Omental fat pad (tissue), 4 donors: ENCODE data around the gene TMEM31. TPM values are rescaled to one million over a fixed set of nuclear protein-coding genes. Genes with fewer than 3 reads are reported as not detected.
"Not testable (repeated sequence)": the region's sequence is repeated elsewhere in the genome, so short reads cannot be mapped to it uniquely, and the experiment has no call there.

ENCODE experiments used
- ATAC-seq: fragments of 150-250 bp; one replicate; pipeline ENCODE4 v1.9.1; 2016; ENCODE audit warnings: mild to moderate bottlenecking, moderate library complexity; ENCODE audit not compliant: low FRiP score
- DNase-seq: peaks from one replicate; pipeline ENCODE4 v3.0.0-alpha.2; 2019; ENCODE audit warnings: low spot score
- total RNA-seq, 4 donors: library from RNA; depleted of rRNA; stranded (reverse); fragments of >200 nt; gene quantifications; one replicate each; pipeline ENCODE4 v1.1.0, GENCODE V29; 2016
- TF ChIP-seq, protein P1 (sequence below), 3 donors: fragments of 450-650 bp; IDR thresholded peaks; one replicate each; pipeline ENCODE4 v1.5.1; 2016 to 2017; ENCODE audit warnings: antibody characterized with exemption in 3 of 3, mild to moderate bottlenecking in 3 of 3, moderate library complexity in 2 of 3

Gene TMEM31
- total RNA-seq, 4 donors from 2014 or later, result not detected

DNA sequence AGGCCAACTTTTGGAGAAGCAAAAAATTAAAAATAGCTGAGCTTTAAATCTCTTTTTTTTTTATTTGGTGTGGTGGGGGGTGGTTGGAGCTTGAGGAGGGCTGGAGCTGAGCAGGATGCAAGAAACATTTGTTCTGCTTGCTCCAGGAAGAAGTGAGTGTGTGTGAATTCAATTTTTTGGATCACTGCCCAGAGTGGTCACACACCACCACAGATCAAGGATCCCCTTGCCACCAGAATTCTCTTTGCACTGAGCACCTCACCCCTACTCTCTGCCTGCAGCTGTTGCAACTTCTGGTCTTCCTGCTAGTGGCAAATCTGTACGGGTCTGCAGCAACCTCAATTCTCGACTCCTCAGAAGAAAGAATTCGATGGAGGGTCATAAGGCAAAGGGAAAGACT, 46.0 kb downstream of the TMEM31 start:
- ATAC-seq (no peak), DNase-seq (no peak)
- TF ChIP-seq, protein P1, sequence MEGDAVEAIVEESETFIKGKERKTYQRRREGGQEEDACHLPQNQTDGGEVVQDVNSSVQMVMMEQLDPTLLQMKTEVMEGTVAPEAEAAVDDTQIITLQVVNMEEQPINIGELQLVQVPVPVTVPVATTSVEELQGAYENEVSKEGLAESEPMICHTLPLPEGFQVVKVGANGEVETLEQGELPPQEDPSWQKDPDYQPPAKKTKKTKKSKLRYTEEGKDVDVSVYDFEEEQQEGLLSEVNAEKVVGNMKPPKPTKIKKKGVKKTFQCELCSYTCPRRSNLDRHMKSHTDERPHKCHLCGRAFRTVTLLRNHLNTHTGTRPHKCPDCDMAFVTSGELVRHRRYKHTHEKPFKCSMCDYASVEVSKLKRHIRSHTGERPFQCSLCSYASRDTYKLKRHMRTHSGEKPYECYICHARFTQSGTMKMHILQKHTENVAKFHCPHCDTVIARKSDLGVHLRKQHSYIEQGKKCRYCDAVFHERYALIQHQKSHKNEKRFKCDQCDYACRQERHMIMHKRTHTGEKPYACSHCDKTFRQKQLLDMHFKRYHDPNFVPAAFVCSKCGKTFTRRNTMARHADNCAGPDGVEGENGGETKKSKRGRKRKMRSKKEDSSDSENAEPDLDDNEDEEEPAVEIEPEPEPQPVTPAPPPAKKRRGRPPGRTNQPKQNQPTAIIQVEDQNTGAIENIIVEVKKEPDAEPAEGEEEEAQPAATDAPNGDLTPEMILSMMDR (IDR thresholded peaks at IDR 0.05), result no peak

DNA sequence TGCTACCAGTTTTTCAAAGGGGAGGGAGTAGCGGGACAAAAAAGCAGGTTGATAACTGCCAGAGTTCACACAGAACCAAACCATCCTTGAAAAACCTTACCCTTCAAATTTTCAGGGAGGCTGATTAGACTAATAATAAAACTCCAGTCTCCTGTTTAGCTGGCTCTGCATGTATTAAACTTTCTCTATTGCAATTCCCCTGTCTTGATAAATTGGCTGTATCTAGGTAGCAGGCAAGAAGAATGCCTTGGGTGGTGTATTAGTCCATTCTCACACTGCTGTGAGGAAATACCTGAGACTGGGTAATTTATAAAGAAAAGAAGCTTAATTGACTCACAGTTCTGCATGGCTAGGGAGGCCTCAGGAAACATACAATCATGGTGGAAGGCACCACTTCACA, 47.8 kb downstream of the TMEM31 start:
- DNase-seq (no peak), ATAC-seq (no peak)

DNA sequence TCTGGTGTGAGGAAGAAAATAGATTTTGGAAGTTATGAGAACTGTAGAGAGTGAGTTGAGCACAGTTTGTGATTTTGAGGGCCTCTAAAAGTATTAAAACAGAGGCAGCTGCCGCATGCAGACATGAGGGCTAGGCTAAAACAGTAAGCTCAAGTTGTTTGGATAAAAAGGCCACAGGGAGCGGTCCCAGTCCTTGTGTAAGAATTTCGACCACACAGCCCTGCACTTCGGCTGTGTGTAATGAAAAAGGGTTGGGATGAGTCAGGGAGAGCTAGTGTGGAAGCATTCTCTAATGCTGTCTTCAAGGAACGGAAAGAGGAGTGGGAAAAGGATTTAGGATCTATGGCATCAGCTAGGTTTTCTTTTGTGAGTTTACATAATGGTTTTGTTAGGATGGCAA, 52.8 kb downstream of the TMEM31 start:
- DNase-seq, ATAC-seq: not testable (repeated sequence)

More for the DNA sequence above, 47.8 kb downstream of the TMEM31 start:
- TF ChIP-seq, protein P1 (IDR thresholded peaks at IDR 0.05), result no peak

Other genes starting within 250 kb of the TMEM31 start
- 1 to 10 TPM in 1 of 4 donors, under 1 TPM in 2, not detected in 1; 0.19 to 1.3 (median 0.44) TPM for gene RAB40A, start 191.4 kb upstream of the TMEM31 start, total RNA-seq
- gene TCEAL4, start 125.4 kb upstream of the TMEM31 start, total RNA-seq, result 100 to 1,000 TPM in 3 of 4 donors, 10 to 100 TPM in 1; 90.0 to 221 (median 107) TPM
- 10 to 100 TPM; 23.9 to 41.7 (median 31.2) TPM for gene TCEAL3, start 102.9 kb upstream of the TMEM31 start, total RNA-seq
- 10 to 100 TPM; 32.8 to 70.3 (median 51.7) TPM for gene TCEAL1, start 81.9 kb upstream of the TMEM31 start, total RNA-seq
- gene MORF4L2, start 24.2 kb upstream of the TMEM31 start, total RNA-seq, result 100 to 1,000 TPM; 173 to 373 (median 272) TPM
- 10 to 100 TPM in 1 of 4 donors, 1 to 10 TPM in 1, under 1 TPM in 2; 0.38 to 18.8 (median 1.4) TPM for gene PLP1, start 65.9 kb downstream of the TMEM31 start, total RNA-seq
- gene RAB9B, start 121.3 kb downstream of the TMEM31 start, total RNA-seq, result 1 to 10 TPM in 1 of 4 donors, under 1 TPM in 3; 0.50 to 3.9 (median 0.76) TPM